SK-N-SH treated with all-trans-retinoic acid at 6 μM for 48 hours (cell line): ENCODE data around the gene AP1S1.

Source experiments
- ATAC-seq: fragments of 200-7000 bp; cut with Tn5 transposase; 3 replicates; pipeline ENCODE4 v1.9.1; 2020; ENCODE audit warnings: mild to moderate bottlenecking, moderate library complexity
- ARNTL ChIP-seq: fragments of 450-650 bp; formaldehyde crosslinking; IDR thresholded peaks from 2 replicates; pipeline ENCODE4 v1.5.0; 2020; ENCODE audit warnings: low read depth, mild to moderate bottlenecking, moderate library complexity, borderline replicate concordance
- BACH2 ChIP-seq: fragments of 250-450 bp; sonication (Bioruptor Pico); IDR thresholded peaks from 2 replicates; pipeline ENCODE4 v1.9.0; 2021; ENCODE audit warnings: mild to moderate bottlenecking, borderline replicate concordance
- CSDC2 ChIP-seq: fragments of 250-450 bp; sonication (Bioruptor Pico); IDR thresholded peaks from 2 replicates; pipeline ENCODE4 v1.5.0; 2020; ENCODE audit warnings: mild to moderate bottlenecking, moderate library complexity
- ESRRG ChIP-seq: fragments of 250-450 bp; sonication (Bioruptor Pico); IDR thresholded peaks from 2 replicates; pipeline ENCODE4 v1.6.1; 2021; ENCODE audit warnings: mild to moderate bottlenecking
- GLIS3 ChIP-seq: fragments of 250-450 bp; sonication (Bioruptor Pico); IDR thresholded peaks from 2 replicates; pipeline ENCODE4 v1.5.0; 2020; ENCODE audit warnings: mild to moderate bottlenecking, moderate library complexity
- ISL1 ChIP-seq: fragments of 250-450 bp; sonication (Bioruptor Pico); IDR thresholded peaks from 2 replicates; pipeline ENCODE4 v2.1.2; 2022; ENCODE audit warnings: mild to moderate bottlenecking, moderate library complexity
- OSR1 ChIP-seq: fragments of 250-450 bp; sonication (Bioruptor Pico); IDR thresholded peaks from 2 replicates; pipeline ENCODE4 v1.8.0; 2022; ENCODE audit warnings: moderate library complexity, mild to moderate bottlenecking, inconsistent platforms
- PPARA ChIP-seq: fragments of 250-450 bp; sonication (Bioruptor Pico); IDR thresholded peaks from 2 replicates; pipeline ENCODE4 v1.5.0; 2020; ENCODE audit warnings: mild to moderate bottlenecking, borderline replicate concordance
- RARB ChIP-seq: fragments of 250-450 bp; sonication (Bioruptor Pico); IDR thresholded peaks from 2 replicates; pipeline ENCODE4 v1.8.0; 2021; ENCODE audit warnings: mild to moderate bottlenecking, moderate library complexity
- SNAI2 ChIP-seq: fragments of 250-450 bp; sonication (Bioruptor Pico); IDR thresholded peaks from 2 replicates; pipeline ENCODE4 v1.5.0; 2020; ENCODE audit warnings: mild to moderate bottlenecking, moderate library complexity
- TCF4 ChIP-seq: fragments of 250-450 bp; sonication (Bioruptor Pico); IDR thresholded peaks from 2 replicates; pipeline ENCODE4 v1.8.0; 2021; ENCODE audit warnings: mild to moderate bottlenecking, moderate library complexity, borderline replicate concordance
- TOX ChIP-seq: fragments of 250-450 bp; sonication (Bioruptor Pico); IDR thresholded peaks from 2 replicates; pipeline ENCODE4 v1.8.0; 2021; ENCODE audit warnings: mild to moderate bottlenecking, moderate library complexity, borderline replicate concordance
- ZC3H10 ChIP-seq: fragments of 250-450 bp; sonication (Bioruptor Pico); IDR thresholded peaks from 2 replicates; pipeline ENCODE4 v1.5.1; 2021; ENCODE audit warnings: mild to moderate bottlenecking, moderate library complexity
- ZFP3 ChIP-seq: fragments of 250-450 bp; sonication (Bioruptor Pico); IDR thresholded peaks from 2 replicates; pipeline ENCODE4 v1.5.0; 2020; ENCODE audit warnings: mild to moderate bottlenecking, moderate library complexity
- ZFP30 ChIP-seq: fragments of 450-650 bp; formaldehyde crosslinking; IDR thresholded peaks from 2 replicates; pipeline ENCODE4 v1.5.0; 2022; ENCODE audit warnings: mild to moderate bottlenecking, moderate library complexity
- ZNF565 ChIP-seq: fragments of 450-650 bp; formaldehyde crosslinking; conservative IDR thresholded peaks from 2 replicates; pipeline ENCODE4 v1.5.0; 2020; ENCODE audit warnings: low read depth, mild to moderate bottlenecking, moderate library complexity
- ZNF70 ChIP-seq: fragments of 450-650 bp; formaldehyde crosslinking; IDR thresholded peaks from 2 replicates; pipeline ENCODE4 v1.5.0; 2020; ENCODE audit warnings: mild to moderate bottlenecking, moderate library complexity
- ZNF8 ChIP-seq: fragments of 450-650 bp; formaldehyde crosslinking; IDR thresholded peaks from 2 replicates; pipeline ENCODE4 v1.5.0; 2020; ENCODE audit warnings: mild to moderate bottlenecking, moderate library complexity
- TF ChIP-seq, protein P1 (sequence below): fragments of 250-450 bp; sonication (Bioruptor Pico); IDR thresholded peaks from 2 replicates; pipeline ENCODE4 v1.5.0; 2020; ENCODE audit warnings: mild to moderate bottlenecking, moderate library complexity
- TF ChIP-seq, protein P2 (sequence below): fragments of 250-450 bp; sonication (Bioruptor Pico); IDR thresholded peaks from 2 replicates; pipeline ENCODE4 v1.5.1; 2020; ENCODE audit warnings: low read depth, mild to moderate bottlenecking, moderate library complexity
- TF ChIP-seq, protein P3 (sequence below): fragments of 250-450 bp; sonication (Bioruptor Pico); IDR thresholded peaks from 2 replicates; pipeline ENCODE4 v1.8.0; 2021; ENCODE audit warnings: low read depth, mild to moderate bottlenecking, moderate library complexity, borderline replicate concordance
- TF ChIP-seq, protein P4 (sequence below): fragments of 250-450 bp; sonication (Bioruptor Pico); IDR thresholded peaks from 2 replicates; pipeline ENCODE4 v1.8.0; 2020; ENCODE audit warnings: mild to moderate bottlenecking, moderate library complexity, borderline replicate concordance
- TF ChIP-seq, protein P5 (sequence below): fragments of 250-450 bp; sonication (Bioruptor Pico); IDR thresholded peaks from 2 replicates; pipeline ENCODE4 v1.5.1; 2021; ENCODE audit warnings: mild to moderate bottlenecking, moderate library complexity

Gene AP1S1

DNA sequence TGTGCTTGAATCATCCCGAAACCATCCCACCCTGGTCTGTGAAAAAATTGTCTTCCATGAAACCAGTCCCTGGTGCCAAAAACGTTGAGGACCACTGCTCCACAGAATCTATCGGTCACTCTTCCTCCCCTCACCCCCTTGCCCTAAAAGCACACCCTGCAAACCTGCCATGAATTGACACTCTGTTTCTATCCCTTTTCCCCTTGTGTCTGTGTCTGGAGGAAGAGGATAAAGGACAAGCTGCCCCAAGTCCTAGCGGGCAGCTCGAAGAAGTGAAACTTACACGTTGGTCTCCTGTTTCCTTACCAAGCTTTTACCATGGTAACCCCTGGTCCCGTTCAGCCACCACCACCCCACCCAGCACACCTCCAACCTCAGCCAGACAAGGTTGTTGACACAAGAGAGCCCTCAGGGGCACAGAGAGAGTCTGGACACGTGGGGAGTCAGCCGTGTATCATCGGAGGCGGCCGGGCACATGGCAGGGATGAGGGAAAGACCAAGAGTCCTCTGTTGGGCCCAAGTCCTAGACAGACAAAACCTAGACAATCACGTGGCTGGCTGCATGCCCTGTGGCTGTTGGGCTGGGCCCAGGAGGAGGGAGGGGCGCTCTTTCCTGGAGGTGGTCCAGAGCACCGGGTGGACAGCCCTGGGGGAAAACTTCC lies 28.2 kb upstream of the AP1S1 start:
- TF ChIP-seq, protein P1, sequence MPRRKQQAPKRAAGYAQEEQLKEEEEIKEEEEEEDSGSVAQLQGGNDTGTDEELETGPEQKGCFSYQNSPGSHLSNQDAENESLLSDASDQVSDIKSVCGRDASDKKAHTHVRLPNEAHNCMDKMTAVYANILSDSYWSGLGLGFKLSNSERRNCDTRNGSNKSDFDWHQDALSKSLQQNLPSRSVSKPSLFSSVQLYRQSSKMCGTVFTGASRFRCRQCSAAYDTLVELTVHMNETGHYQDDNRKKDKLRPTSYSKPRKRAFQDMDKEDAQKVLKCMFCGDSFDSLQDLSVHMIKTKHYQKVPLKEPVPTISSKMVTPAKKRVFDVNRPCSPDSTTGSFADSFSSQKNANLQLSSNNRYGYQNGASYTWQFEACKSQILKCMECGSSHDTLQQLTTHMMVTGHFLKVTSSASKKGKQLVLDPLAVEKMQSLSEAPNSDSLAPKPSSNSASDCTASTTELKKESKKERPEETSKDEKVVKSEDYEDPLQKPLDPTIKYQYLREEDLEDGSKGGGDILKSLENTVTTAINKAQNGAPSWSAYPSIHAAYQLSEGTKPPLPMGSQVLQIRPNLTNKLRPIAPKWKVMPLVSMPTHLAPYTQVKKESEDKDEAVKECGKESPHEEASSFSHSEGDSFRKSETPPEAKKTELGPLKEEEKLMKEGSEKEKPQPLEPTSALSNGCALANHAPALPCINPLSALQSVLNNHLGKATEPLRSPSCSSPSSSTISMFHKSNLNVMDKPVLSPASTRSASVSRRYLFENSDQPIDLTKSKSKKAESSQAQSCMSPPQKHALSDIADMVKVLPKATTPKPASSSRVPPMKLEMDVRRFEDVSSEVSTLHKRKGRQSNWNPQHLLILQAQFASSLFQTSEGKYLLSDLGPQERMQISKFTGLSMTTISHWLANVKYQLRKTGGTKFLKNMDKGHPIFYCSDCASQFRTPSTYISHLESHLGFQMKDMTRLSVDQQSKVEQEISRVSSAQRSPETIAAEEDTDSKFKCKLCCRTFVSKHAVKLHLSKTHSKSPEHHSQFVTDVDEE: 0 out of 2 replicates have a peak, but pooled peaks have one; percentile 24
- TF ChIP-seq ZFP30 (CRISPR knock-in tag): no peak
- no peak for TF ChIP-seq RARB (CRISPR knock-in tag)
- no peak for TF ChIP-seq ZNF565 (CRISPR knock-in tag)
- peak; percentile 69; the same call in 1 of the 2 replicates for TF ChIP-seq SNAI2 (CRISPR knock-in tag)
- no peak for TF ChIP-seq BACH2 (CRISPR knock-in tag)
- TF ChIP-seq ARNTL: no peak
- TF ChIP-seq ZFP3 (CRISPR knock-in tag): peak; percentile 88
- no peak for TF ChIP-seq PPARA (CRISPR knock-in tag)
- TF ChIP-seq ZNF8: peak; percentile 34; the same call in 1 of the 2 replicates
- TF ChIP-seq TCF4 (CRISPR knock-in tag): no peak
- TF ChIP-seq ZNF70: no peak
- TF ChIP-seq, protein P2, sequence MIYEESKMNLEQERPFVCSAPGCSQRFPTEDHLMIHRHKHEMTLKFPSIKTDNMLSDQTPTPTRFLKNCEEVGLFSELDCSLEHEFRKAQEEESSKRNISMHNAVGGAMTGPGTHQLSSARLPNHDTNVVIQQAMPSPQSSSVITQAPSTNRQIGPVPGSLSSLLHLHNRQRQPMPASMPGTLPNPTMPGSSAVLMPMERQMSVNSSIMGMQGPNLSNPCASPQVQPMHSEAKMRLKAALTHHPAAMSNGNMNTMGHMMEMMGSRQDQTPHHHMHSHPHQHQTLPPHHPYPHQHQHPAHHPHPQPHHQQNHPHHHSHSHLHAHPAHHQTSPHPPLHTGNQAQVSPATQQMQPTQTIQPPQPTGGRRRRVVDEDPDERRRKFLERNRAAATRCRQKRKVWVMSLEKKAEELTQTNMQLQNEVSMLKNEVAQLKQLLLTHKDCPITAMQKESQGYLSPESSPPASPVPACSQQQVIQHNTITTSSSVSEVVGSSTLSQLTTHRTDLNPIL (CRISPR knock-in tag): no peak
- no peak for TF ChIP-seq TOX (CRISPR knock-in tag)
- peak; percentile 77; the same call in 1 of the 2 replicates for TF ChIP-seq ESRRG (CRISPR knock-in tag)
- peak; percentile 74; the same call in 1 of the 2 replicates for TF ChIP-seq OSR1
- TF ChIP-seq, protein P3, sequence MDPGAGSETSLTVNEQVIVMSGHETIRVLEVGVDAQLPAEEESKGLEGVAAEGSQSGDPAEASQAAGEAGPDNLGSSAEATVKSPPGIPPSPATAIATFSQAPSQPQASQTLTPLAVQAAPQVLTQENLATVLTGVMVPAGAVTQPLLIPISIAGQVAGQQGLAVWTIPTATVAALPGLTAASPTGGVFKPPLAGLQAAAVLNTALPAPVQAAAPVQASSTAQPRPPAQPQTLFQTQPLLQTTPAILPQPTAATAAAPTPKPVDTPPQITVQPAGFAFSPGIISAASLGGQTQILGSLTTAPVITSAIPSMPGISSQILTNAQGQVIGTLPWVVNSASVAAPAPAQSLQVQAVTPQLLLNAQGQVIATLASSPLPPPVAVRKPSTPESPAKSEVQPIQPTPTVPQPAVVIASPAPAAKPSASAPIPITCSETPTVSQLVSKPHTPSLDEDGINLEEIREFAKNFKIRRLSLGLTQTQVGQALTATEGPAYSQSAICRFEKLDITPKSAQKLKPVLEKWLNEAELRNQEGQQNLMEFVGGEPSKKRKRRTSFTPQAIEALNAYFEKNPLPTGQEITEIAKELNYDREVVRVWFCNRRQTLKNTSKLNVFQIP: no peak
- TF ChIP-seq CSDC2: peak; percentile 97
- TF ChIP-seq ZC3H10 (CRISPR knock-in tag): no peak; the same call in 1 of the 2 replicates
- TF ChIP-seq, protein P4, sequence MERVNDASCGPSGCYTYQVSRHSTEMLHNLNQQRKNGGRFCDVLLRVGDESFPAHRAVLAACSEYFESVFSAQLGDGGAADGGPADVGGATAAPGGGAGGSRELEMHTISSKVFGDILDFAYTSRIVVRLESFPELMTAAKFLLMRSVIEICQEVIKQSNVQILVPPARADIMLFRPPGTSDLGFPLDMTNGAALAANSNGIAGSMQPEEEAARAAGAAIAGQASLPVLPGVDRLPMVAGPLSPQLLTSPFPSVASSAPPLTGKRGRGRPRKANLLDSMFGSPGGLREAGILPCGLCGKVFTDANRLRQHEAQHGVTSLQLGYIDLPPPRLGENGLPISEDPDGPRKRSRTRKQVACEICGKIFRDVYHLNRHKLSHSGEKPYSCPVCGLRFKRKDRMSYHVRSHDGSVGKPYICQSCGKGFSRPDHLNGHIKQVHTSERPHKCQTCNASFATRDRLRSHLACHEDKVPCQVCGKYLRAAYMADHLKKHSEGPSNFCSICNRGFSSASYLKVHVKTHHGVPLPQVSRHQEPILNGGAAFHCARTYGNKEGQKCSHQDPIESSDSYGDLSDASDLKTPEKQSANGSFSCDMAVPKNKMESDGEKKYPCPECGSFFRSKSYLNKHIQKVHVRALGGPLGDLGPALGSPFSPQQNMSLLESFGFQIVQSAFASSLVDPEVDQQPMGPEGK (CRISPR knock-in tag): peak; percentile 46; the same call in 1 of the 2 replicates
- TF ChIP-seq ISL1 (CRISPR knock-in tag): peak; percentile 49; the same call in 1 of the 2 replicates
- peak; percentile 85; the same call in 1 of the 2 replicates for TF ChIP-seq GLIS3 (CRISPR knock-in tag)
- peak; percentile 7 for ATAC-seq

DNA sequence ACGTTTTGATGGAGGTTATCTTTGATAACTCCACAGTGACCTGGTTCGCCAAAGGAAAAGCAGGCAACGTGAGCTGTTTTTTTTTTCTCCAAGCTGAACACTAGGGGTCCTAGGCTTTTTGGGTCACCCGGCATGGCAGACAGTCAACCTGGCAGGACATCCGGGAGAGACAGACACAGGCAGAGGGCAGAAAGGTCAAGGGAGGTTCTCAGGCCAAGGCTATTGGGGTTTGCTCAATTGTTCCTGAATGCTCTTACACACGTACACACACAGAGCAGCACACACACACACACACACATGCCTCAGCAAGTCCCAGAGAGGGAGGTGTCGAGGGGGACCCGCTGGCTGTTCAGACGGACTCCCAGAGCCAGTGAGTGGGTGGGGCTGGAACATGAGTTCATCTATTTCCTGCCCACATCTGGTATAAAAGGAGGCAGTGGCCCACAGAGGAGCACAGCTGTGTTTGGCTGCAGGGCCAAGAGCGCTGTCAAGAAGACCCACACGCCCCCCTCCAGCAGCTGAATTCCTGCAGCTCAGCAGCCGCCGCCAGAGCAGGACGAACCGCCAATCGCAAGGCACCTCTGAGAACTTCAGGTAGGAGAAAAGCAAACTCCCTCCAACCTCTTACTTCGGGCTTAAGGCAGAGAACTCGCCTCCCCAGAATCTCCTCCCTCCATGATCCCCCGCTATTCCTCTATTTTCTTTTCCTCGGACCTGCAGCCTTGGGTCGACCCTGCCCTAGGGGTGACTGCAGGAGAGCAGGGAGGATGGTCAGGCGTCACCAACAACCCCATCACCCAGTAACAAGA lies 27.4 kb upstream of the AP1S1 start, which contains the start of gene SERPINE1:
TSS of gene SERPINE1 (plus strand) at position 454 of the 809 bp plus-strand sequence. CDS start 1,290 bp downstream, outside the sequence.
- ATAC-seq: peak; percentile 74
- TF ChIP-seq, protein P5, sequence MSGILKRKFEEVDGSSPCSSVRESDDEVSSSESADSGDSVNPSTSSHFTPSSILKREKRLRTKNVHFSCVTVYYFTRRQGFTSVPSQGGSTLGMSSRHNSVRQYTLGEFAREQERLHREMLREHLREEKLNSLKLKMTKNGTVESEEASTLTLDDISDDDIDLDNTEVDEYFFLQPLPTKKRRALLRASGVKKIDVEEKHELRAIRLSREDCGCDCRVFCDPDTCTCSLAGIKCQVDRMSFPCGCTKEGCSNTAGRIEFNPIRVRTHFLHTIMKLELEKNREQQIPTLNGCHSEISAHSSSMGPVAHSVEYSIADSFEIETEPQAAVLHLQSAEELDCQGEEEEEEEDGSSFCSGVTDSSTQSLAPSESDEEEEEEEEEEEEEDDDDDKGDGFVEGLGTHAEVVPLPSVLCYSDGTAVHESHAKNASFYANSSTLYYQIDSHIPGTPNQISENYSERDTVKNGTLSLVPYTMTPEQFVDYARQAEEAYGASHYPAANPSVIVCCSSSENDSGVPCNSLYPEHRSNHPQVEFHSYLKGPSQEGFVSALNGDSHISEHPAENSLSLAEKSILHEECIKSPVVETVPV (CRISPR knock-in tag): no peak
- TF ChIP-seq TOX (CRISPR knock-in tag) (no peak), ESRRG (CRISPR knock-in tag) (no peak), BACH2 (CRISPR knock-in tag) (no peak), ARNTL (no peak), ZNF8 (no peak), SNAI2 (CRISPR knock-in tag) (no peak), ISL1 (CRISPR knock-in tag) (no peak), ZNF70 (no peak), ZNF565 (CRISPR knock-in tag) (no peak), GLIS3 (CRISPR knock-in tag) (no peak), CSDC2 (no peak), TCF4 (CRISPR knock-in tag) (no peak), RARB (CRISPR knock-in tag) (no peak), OSR1 (no peak; the same call in 1 of the 2 replicates), PPARA (CRISPR knock-in tag) (no peak)
- TF ChIP-seq, protein P3: 0 out of 2 replicates have a peak, but pooled peaks have one; percentile 20
- TF ChIP-seq, protein P2 (CRISPR knock-in tag): peak; percentile 41; the same call in 1 of the 2 replicates
